GM20000 (cell line): ENCODE measurements around the gene NMT1.

Experiments used
- DNase-seq: peaks from one replicate; pipeline ENCODE4 v3.0.0; 2012; ENCODE audit warnings: low spot score
- TF ChIP-seq, protein P1 (sequence below): IDR thresholded peaks from 2 replicates; pipeline ENCODE4 v1.5.1; 2012; ENCODE audit warnings: mild to moderate bottlenecking, control low read depth; ENCODE audit errors: extremely low read depth, missing control alignments

Gene NMT1

GRCh38 chr17:45067637-45068036 lies 6.5 kb downstream of the NMT1 start:
- TF ChIP-seq, protein P1, sequence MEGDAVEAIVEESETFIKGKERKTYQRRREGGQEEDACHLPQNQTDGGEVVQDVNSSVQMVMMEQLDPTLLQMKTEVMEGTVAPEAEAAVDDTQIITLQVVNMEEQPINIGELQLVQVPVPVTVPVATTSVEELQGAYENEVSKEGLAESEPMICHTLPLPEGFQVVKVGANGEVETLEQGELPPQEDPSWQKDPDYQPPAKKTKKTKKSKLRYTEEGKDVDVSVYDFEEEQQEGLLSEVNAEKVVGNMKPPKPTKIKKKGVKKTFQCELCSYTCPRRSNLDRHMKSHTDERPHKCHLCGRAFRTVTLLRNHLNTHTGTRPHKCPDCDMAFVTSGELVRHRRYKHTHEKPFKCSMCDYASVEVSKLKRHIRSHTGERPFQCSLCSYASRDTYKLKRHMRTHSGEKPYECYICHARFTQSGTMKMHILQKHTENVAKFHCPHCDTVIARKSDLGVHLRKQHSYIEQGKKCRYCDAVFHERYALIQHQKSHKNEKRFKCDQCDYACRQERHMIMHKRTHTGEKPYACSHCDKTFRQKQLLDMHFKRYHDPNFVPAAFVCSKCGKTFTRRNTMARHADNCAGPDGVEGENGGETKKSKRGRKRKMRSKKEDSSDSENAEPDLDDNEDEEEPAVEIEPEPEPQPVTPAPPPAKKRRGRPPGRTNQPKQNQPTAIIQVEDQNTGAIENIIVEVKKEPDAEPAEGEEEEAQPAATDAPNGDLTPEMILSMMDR = no peak
- no peak for DNase-seq

DNA sequence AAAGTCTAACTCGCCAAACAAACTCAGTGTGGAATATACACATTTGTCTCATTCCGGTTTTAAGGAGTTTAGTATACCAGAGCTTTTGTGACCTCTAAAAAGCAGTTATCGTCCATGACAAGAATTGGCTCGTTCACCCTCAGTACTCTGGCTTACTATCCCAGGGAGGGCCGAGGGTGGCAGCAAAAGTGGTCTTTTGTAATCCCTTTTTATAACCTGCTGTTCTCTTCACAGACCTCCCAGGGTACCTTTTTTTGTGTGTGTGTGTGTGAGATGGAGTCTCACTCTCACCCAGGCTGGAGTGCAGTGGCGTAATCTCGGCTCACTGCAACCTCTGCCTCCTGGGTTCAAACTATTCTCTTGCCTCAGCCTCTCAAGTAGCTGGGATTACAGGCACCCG lies 8.9 kb downstream of the NMT1 start:
- TF ChIP-seq, protein P1 = no peak
- no peak for DNase-seq

DNA sequence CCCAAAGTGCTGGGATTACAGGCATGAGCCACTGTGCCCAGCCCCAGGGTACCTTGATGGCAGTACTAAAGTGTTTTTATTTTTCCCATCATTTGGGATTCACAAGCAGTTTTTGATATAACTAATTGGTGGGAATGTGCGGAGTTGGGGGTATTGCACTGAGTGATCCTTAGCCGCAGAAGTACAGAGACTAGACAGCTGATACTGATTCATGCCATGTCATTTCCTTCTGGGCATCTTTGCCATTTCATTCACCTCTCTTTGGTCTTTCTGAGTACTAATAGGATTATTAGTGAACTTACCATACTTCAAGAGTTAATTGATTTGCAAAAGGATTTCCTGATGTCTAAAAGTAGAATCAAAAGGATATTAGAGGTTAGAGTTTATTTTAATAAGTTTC lies 9.7 kb downstream of the NMT1 start:
- DNase-seq = no peak
- TF ChIP-seq, protein P1 = no peak

DNA sequence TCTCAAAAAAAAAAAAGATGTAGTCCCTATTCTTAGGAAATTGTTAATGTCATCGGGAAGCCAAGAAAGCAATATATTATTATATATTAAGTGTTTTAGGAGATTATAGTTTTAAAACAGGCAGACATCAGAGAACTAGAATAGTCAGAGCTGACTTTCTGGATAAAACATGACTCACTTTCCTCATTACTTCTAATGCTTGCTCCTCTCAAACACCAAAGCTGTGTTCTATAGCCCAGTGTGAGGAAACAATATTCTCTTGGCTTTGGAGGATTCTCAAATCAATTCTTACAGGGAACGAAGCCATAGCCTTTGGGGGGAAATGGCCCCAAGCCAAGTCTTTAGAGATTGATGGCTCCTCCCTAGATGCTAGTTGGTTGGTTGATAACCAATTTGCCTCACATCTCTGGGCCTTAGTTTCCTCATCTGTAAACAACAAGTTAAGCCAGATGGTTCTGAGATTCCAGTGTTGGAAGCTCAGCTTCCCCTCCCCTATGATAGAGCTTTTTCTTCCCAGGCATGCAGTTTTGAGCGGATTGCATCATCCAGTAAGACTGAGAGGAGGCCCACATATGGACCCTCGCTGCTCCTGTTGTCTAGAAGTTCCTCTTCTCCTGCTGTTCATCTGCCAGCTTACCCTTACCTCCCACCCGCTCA lies 12.4 kb downstream of the NMT1 start:
- no peak for DNase-seq
- TF ChIP-seq, protein P1 = no peak

GRCh38 chr17:45077643-45078042 lies 16.5 kb downstream of the NMT1 start:
- TF ChIP-seq, protein P1 = no peak
- DNase-seq = peak; percentile 42

DNA sequence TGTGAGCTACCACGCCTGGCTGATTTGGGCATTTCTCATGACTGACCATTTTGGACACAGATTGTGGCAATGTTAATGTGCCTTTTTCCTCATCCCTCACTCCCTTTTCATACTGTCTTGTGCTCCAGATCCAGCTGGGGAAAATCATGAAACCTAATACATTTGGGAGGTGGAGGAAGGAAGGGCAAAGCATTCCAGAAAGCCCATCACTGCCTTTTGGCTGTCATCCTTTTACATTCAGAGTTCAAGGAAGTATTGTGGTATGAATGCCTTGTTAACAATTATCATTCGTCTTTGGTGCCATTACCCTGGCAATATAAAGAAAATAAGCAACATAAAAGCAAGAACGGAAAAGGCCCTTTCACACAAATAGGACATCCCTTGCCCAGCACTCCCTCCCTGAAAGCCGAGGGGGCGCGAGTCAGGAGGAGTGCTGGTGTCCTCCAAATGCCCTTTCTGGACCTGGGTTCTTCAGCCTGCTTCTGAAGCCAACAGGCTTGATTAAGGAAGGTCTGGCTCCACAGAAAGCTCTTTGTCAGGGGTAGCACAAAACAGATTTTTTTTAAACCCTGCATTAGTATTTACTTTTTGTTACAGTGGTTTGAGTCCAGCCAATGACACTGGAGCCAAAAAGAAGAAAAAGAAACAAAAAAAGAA lies 20.1 kb downstream of the NMT1 start:
- TF ChIP-seq, protein P1 = no peak
- no peak for DNase-seq

DNA sequence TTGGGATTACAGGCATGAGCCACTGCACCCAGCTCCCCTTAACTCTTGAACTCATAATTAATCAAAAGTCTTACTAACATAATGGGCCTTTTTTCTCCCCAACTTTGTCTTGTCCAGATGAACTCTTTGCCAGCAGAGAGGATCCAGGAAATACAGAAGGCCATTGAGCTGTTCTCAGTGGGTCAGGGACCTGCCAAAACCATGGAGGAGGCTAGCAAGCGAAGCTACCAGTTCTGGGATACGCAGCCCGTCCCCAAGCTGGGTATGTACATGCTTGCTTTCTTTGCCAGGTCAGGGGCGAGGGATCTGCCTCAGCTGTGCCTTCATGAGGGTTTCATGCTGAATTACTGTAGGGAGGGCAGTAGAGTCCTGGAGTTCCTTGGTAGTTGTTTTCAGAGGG lies 25.3 kb downstream of the NMT1 start:
- TF ChIP-seq, protein P1 = no peak
- DNase-seq = no peak
